Nephron progenitor cell (in vitro differentiated cells): ENCODE measurements around the gene SIGLEC1.
A peak's percentile ranks its signal among the peaks of the same experiment; 100 is the strongest.

Experiments used
- DNase-seq: peaks from one replicate; pipeline ENCODE4 v3.0.0; 2021
- H3K27ac Mint-ChIP-seq: 2 replicates; pipeline ENCODE4 v1.8.0; 2021; ENCODE audit warnings: mild to moderate bottlenecking, moderate library complexity, mixed read lengths
- H3K27me3 Mint-ChIP-seq: 2 replicates; pipeline ENCODE4 v1.8.0; 2021; ENCODE audit warnings: mild to moderate bottlenecking, low read depth, mixed read lengths; ENCODE audit not compliant: poor library complexity
- H3K36me3 Mint-ChIP-seq: 2 replicates; pipeline ENCODE4 v1.8.0; 2021; ENCODE audit warnings: low read depth, mixed read lengths
- H3K4me1 Mint-ChIP-seq: 2 replicates; pipeline ENCODE4 v1.8.0; 2021; ENCODE audit warnings: mixed read lengths
- H3K4me3 Mint-ChIP-seq: 2 replicates; pipeline ENCODE4 v1.8.0; 2021; ENCODE audit warnings: mild to moderate bottlenecking, moderate library complexity, mixed read lengths
- H3K9me3 Mint-ChIP-seq: 2 replicates; pipeline ENCODE4 v1.8.0; 2021; ENCODE audit warnings: mild to moderate bottlenecking, moderate library complexity, mixed read lengths
- CTCF ChIP-seq: fragments of 200-600 bp; sonication (generic); IDR thresholded peaks from 2 replicates; pipeline ENCODE4 v1.5.0; 2021; ENCODE audit warnings: antibody characterized with exemption

The SIGLEC1 gene

GRCh38 chr20:3743251-3743650 lies 30.9 kb upstream of the SIGLEC1 start:
- Mint-ChIP-seq H3K4me1 (peaks cover 35% of the 10 kb centered on the region), H3K9me3 (peaks cover 7% of the 10 kb centered on the region), H3K36me3 (peaks cover 37% of the 10 kb centered on the region), H3K27ac (no peak overlapping the region), H3K27me3 (peaks cover 45% of the 10 kb centered on the region), H3K4me3 (no peak overlapping the region)
- DNase-seq = no peak
- TF ChIP-seq CTCF = no peak

GRCh38 chr20:3741836-3742458 lies 29.5 kb upstream of the SIGLEC1 start:
- H3K27ac Mint-ChIP-seq = no peak overlapping the region
- H3K4me1 Mint-ChIP-seq = peaks cover 48% of the 10 kb centered on the region
- TF ChIP-seq CTCF = no peak
- DNase-seq = no peak
- peaks cover 34% of the 10 kb centered on the region for H3K36me3 Mint-ChIP-seq
- no peak overlapping the region for H3K4me3 Mint-ChIP-seq
- H3K27me3 Mint-ChIP-seq = peaks cover 40% of the 10 kb centered on the region
- peaks cover 7% of the 10 kb centered on the region for H3K9me3 Mint-ChIP-seq

- H3K4me1 Mint-ChIP-seq = peaks cover 56% of the 10 kb centered on the region
- DNase-seq = no peak
- H3K36me3 Mint-ChIP-seq = peaks cover 26% of the 10 kb centered on the region
- TF ChIP-seq CTCF = no peak
- H3K4me3 Mint-ChIP-seq = no peak overlapping the region
- peaks cover 7% of the 10 kb centered on the region for H3K9me3 Mint-ChIP-seq
- H3K27ac Mint-ChIP-seq = peak overlapping the region; percentile 40
- H3K27me3 Mint-ChIP-seq = peaks cover 29% of the 10 kb centered on the region
Observed at GRCh38 chr20:3740615-3741301, 28.4 kb upstream of the SIGLEC1 start.

- Mint-ChIP-seq H3K4me1 (peaks cover 60% of the 10 kb centered on the region), H3K36me3 (peaks cover 19% of the 10 kb centered on the region), H3K27me3 (peaks cover 21% of the 10 kb centered on the region), H3K4me3 (no peak overlapping the region), H3K9me3 (peaks cover 7% of the 10 kb centered on the region), H3K27ac (no peak overlapping the region)
- no peak for DNase-seq
- TF ChIP-seq CTCF = no peak
Observed at GRCh38 chr20:3739926-3740451, 27.6 kb upstream of the SIGLEC1 start.

GRCh38 chr20:3739054-3739925 lies 26.9 kb upstream of the SIGLEC1 start:
- Mint-ChIP-seq H3K9me3 (peaks cover 2% of the 10 kb centered on the region), H3K27me3 (peaks cover 14% of the 10 kb centered on the region), H3K4me3 (no peak overlapping the region), H3K4me1 (peaks cover 63% of the 10 kb centered on the region), H3K36me3 (peaks cover 12% of the 10 kb centered on the region), H3K27ac (peak overlapping the region; percentile 29)
- no peak for DNase-seq
- no peak for TF ChIP-seq CTCF
